K562 (cell line): ENCODE results near the gene ADARB2. TPM values are rescaled to one million over a fixed set of nuclear protein-coding genes. Genes with fewer than 3 reads are reported as not detected.

Experiments
- ATAC-seq: fragments of 200-7000 bp; cut with Tn5 transposase; 3 replicates; pipeline ENCODE4 v1.9.1; 2020; ENCODE audit warnings: moderate library complexity
- BruUV-seq: library from RNA; stranded (reverse); fragments of 400-500 nt; replicated peaks from 2 replicates; lab custom pipeline; 2021; lab: Mats Ljungman, UMichigan
- CTCF ChIA-PET: fragments of 300-600 bp; formaldehyde crosslinking; extraction: SDS; loops from one replicate; lab custom pipeline; 2021; ENCODE audit warnings: low intra/inter-chr PET ratio; lab: Yijun Ruan, JAX
- POLR2A ChIA-PET: fragments of 300-600, 350-650 bp; sonication (Branson Sonifier 250); formaldehyde crosslinking; extraction: SDS; loops from one replicate; lab custom pipeline; 2021; ENCODE audit warnings: antibody characterized with exemption, inconsistent platforms; lab: Yijun Ruan, JAX
- DNase-seq, 4 experiments: peaks; one replicate each; pipeline versions ENCODE4 v3.0.0 to v3.0.0-alpha.2; 2011 to 2018; ENCODE audit warnings: low spot score in 3 of 4, mixed read lengths in 3 of 4; ENCODE audit errors: extremely low read depth in 1 of 4
- FAIRE-seq: peaks from 2 replicates; lab custom pipeline; 2011; peaks lifted over from hg19 to GRCh38; lab: Jason Lieb, UNC
- H2AFZ ChIP-seq: 2 replicates; pipeline ENCODE4 v1.6.0; 2011; ENCODE audit warnings: low read depth, low read length, control low read depth, inconsistent platforms
- H3K27ac ChIP-seq: fragments of 200-600 bp; 3 replicates; pipeline ENCODE4 v1.8.0; 2011; ENCODE audit warnings: low read depth, mild to moderate bottlenecking, control low read depth, inconsistent platforms, low read length, moderate library complexity, mixed read lengths; ENCODE audit errors: extremely low read depth
- H3K27me3 ChIP-seq, 2 experiments: fragments of 300-600 bp in 1 of 2; 2 replicates in 1 of 2; 3 replicates in 1 of 2; pipeline versions ENCODE4 v1.6.0 to v1.8.0; 2011; ENCODE audit warnings: inconsistent platforms in 2 of 2, low read length in 2 of 2, mild to moderate bottlenecking in 1 of 2, mixed read lengths in 1 of 2, moderate library complexity in 1 of 2; ENCODE audit not compliant: control insufficient read depth in 2 of 2, insufficient read depth in 2 of 2
- H3K36me3 ChIP-seq: fragments of 300-600 bp; 3 replicates; pipeline ENCODE4 v1.8.0; 2011; ENCODE audit warnings: mild to moderate bottlenecking, low read length, inconsistent platforms; ENCODE audit not compliant: control insufficient read depth, insufficient read depth
- H3K4me1 ChIP-seq, 2 experiments: fragments of 200-600 bp in 1 of 2; replicated peaks in 1 of 2; 2 replicates in 1 of 2; 3 replicates in 1 of 2; pipeline versions ENCODE4 v1.5.1 to v1.8.0; 2011; ENCODE audit warnings: inconsistent platforms in 2 of 2, low read length in 2 of 2, mild to moderate bottlenecking in 1 of 2, mixed read lengths in 1 of 2, moderate library complexity in 1 of 2; ENCODE audit not compliant: control insufficient read depth in 2 of 2, insufficient read depth in 2 of 2
- H3K4me2 ChIP-seq: 2 replicates; pipeline ENCODE4 v1.6.1; 2011; ENCODE audit warnings: low read length, control low read depth, inconsistent platforms, mixed read lengths; ENCODE audit not compliant: insufficient read depth
- H3K4me3 ChIP-seq: fragments of 200-600 bp; sonication (generic), shearing (Covaris generic); 2 replicates; pipeline ENCODE4 v1.5.1; 2016; ENCODE audit warnings: control low read depth, inconsistent platforms
- H3K79me2 ChIP-seq: fragments of 200-600 bp; 3 replicates; pipeline ENCODE4 v1.8.0; 2011; ENCODE audit warnings: low read length, inconsistent platforms; ENCODE audit not compliant: control insufficient read depth, insufficient read depth
- H3K9ac ChIP-seq, 2 experiments: 2 replicates each; pipeline versions ENCODE4 v1.6.0 to v1.6.1; 2011; ENCODE audit warnings: low read depth in 2 of 2, low read length in 2 of 2, control low read depth in 1 of 2, inconsistent platforms in 1 of 2, mild to moderate bottlenecking in 1 of 2, mixed read lengths in 1 of 2; ENCODE audit not compliant: insufficient read depth in 1 of 2
- H3K9me1 ChIP-seq: one replicate; pipeline ENCODE4 v1.6.0; 2011; ENCODE audit warnings: inconsistent platforms, mild to moderate bottlenecking, low read length, moderate library complexity; ENCODE audit not compliant: control insufficient read depth, insufficient read depth
- H3K9me3 ChIP-seq: replicated peaks from 2 replicates; pipeline ENCODE4 v1.5.1; 2011; ENCODE audit warnings: low read depth, low read length, inconsistent platforms; ENCODE audit not compliant: control insufficient read depth, insufficient read depth
- H4K20me1 ChIP-seq: replicated peaks from 2 replicates; pipeline ENCODE4 v1.6.1; 2011; ENCODE audit warnings: low read length, inconsistent platforms, mixed read lengths; ENCODE audit not compliant: control insufficient read depth, insufficient read depth
- CREB3 ChIP-seq: fragments of 450-650 bp; conservative IDR thresholded peaks from 2 replicates; pipeline ENCODE4 v1.6.1; 2016; ENCODE audit warnings: missing genetic modification characterization, low read depth, mild to moderate bottlenecking, missing compliant biosample characterization, moderate library complexity
- DDX20 ChIP-seq: fragments of 450-650 bp; IDR thresholded peaks from 2 replicates; pipeline ENCODE4 v1.6.1; 2016; ENCODE audit warnings: missing genetic modification characterization, low read depth, mild to moderate bottlenecking, missing compliant biosample characterization, moderate library complexity
- HEY1 ChIP-seq: fragments of 250-450 bp; sonication (Bioruptor Pico); IDR thresholded peaks from 2 replicates; pipeline ENCODE4 v1.5.0; 2020; ENCODE audit warnings: mild to moderate bottlenecking, moderate library complexity, borderline replicate concordance
- KLF13 ChIP-seq: fragments of 450-650 bp; IDR thresholded peaks from 2 replicates; pipeline ENCODE4 v1.6.1; 2016; ENCODE audit warnings: missing genetic modification characterization, low read depth, mild to moderate bottlenecking, missing compliant biosample characterization, moderate library complexity, borderline replicate concordance
- NCOA2 ChIP-seq, 2 experiments: fragments of 450-650 bp; IDR thresholded peaks; 2 replicates each; pipeline ENCODE4 v1.6.1; 2018; ENCODE audit warnings: mild to moderate bottlenecking in 2 of 2, moderate library complexity in 1 of 2; ENCODE audit not compliant: partially characterized antibody in 2 of 2
- NCOR1 ChIP-seq: fragments of 450-650 bp; IDR thresholded peaks from 2 replicates; pipeline ENCODE4 v1.6.1; 2016; ENCODE audit warnings: mild to moderate bottlenecking, moderate library complexity
- RUNX1 ChIP-seq: sonication (generic); IDR thresholded peaks from 2 replicates; pipeline ENCODE4 v1.6.1; 2016; ENCODE audit warnings: antibody characterized with exemption, low read depth
- SAFB2 ChIP-seq: fragments of 200-400 bp; formaldehyde crosslinking; IDR thresholded peaks from 2 replicates; pipeline ENCODE4 v1.6.1; 2018; ENCODE audit warnings: borderline replicate concordance, low read length, low read depth, moderate library complexity; ENCODE audit not compliant: severe bottlenecking
- SUPT5H ChIP-seq: fragments of 450-650 bp; IDR thresholded peaks from 2 replicates; pipeline ENCODE4 v1.6.1; 2016
- TCF7 ChIP-seq: sonication (generic); IDR thresholded peaks from 2 replicates; pipeline ENCODE4 v1.6.1; 2016; ENCODE audit warnings: antibody characterized with exemption, borderline replicate concordance
- ZKSCAN8 ChIP-seq: fragments of 200-800 bp; sonication (Bioruptor generic); IDR thresholded peaks from 2 replicates; pipeline ENCODE4 v1.6.1; 2016; ENCODE audit warnings: missing genetic modification characterization, missing compliant biosample characterization
- ZNF165 ChIP-seq: fragments of 250-450 bp; sonication (Bioruptor Pico); IDR thresholded peaks from 2 replicates; pipeline ENCODE4 v1.4.0; 2020; ENCODE audit warnings: borderline replicate concordance
- ZNF408 ChIP-seq: fragments of 250-450 bp; sonication (Bioruptor Pico); IDR thresholded peaks from 2 replicates; pipeline ENCODE4 v1.4.0; 2020; ENCODE audit warnings: low read depth, mild to moderate bottlenecking, moderate library complexity
- WGBS: fragments of 100-300 bp; shearing (Covaris generic); methylation state at CpG from one replicate; pipeline ENCODE4 v1.1.6; 2016; ENCODE audit warnings: low coverage, mixed read lengths; ENCODE audit not compliant: insufficient coverage; ENCODE audit errors: missing lambda C conversion rate; 5-methylcytosine and 5-hydroxymethylcytosine counted together
- in situ Hi-C: fragments of 300-500 bp; cut with MboI; formaldehyde crosslinking; loops from 4 replicates; pipeline ENCODE4 v1.15.0; 2018; ENCODE audit warnings: inconsistent platforms, mixed read lengths
- intact Hi-C: fragments of 100-400 bp; cut with micrococcal nuclease; formaldehyde crosslinking; loops from 2 replicates; pipeline ENCODE4 v1.14.2; 2022
- polyA plus RNA-seq, 8 experiments: library from polyadenylated mRNA; depleted of rRNA in 4 of 8; stranded (reverse) in 5 of 8; unstranded in 3 of 8; fragments of >200 nt; fragmentation: Nextera tagmentation in 2 of 8; fragmentation: Illumina TruSeq in 1 of 8; extraction: Ambion mirVana in 2 of 8; extraction: Trizol in 1 of 8; gene quantifications; 2 replicates each; pipeline versions ENCODE4 v1.2.1 to v1.2.3, GENCODE V29; 2011 to 2014; ENCODE audit warnings: inconsistent platforms in 1 of 8, missing spikeins in 1 of 8
- total RNA-seq, 7 experiments: library from RNA; depleted of rRNA in 6 of 7; stranded (reverse); fragments of >200 nt in 6 of 7; fragmentation: Illumina TruSeq in 2 of 7; extraction: Trizol in 2 of 7; gene quantifications; 2 replicates each; pipeline versions ENCODE4 v1.2.1 to v1.2.3, GENCODE V29; 2011 to 2021; ENCODE audit warnings: low replicate concordance in 1 of 7

ADARB2 gene
- total and polyA plus RNA-seq, 9 of the 15 experiments (the other 6 are each of a cell fraction or from before 2014, with no cell fraction given): not detected

- FAIRE-seq (no peak), ATAC-seq (no peak), DNase-seq (no peak)
- in situ Hi-C loops (no loop called here), intact Hi-C loops (no loop called here)
- H3K27ac ChIP-seq: no peak overlapping the region
- no peak overlapping the region for H3K4me3 ChIP-seq
- BruUV-seq: no TSS peak
- CTCF ChIA-PET: no interaction called here
- H2AFZ ChIP-seq: no peak overlapping the region
- no peak for TF ChIP-seq TCF7
- TF ChIP-seq SUPT5H: 0 out of 2 replicates have a peak, but pooled peaks have one; percentile 35
- H3K27me3 ChIP-seq: no peaks in the 10 kb centered on the region
- 76% methylated on average over 12 of the region's 12 CpGs for WGBS
- H3K36me3 ChIP-seq: peaks cover 33% of the 10 kb centered on the region; the same call in 2 of the 3 replicates
- POLR2A ChIA-PET: interaction anchor here (0.8 kb wide), 1 partner anchor 16 kb away, joined by 3 read pairs; no protein-coding TSS in a partner anchor
- no peaks in the 10 kb centered on the region for H3K9me1 ChIP-seq
- H3K79me2 ChIP-seq: no peaks in the 10 kb centered on the region
- peaks cover 0 to 5% of the 10 kb centered on the region in 2 experiments; a peak in 1 of 5 replicates for H3K4me1 ChIP-seq
- no peak overlapping the region for H3K9ac ChIP-seq
- no peak overlapping the region for H3K4me2 ChIP-seq
- no peaks in the 10 kb centered on the region for H4K20me1 ChIP-seq
- no peaks in the 10 kb centered on the region for H3K9me3 ChIP-seq
Measured at GRCh38 chr10:1130995-1131790, 606.1 kb downstream of the ADARB2 start.

GRCh38 chr10:1130226-1130625, 607.1 kb downstream of the ADARB2 start:
- ATAC-seq: no peak
- no peaks in the 10 kb centered on the region for H3K9me3 ChIP-seq
- no peak overlapping the region for H3K4me2 ChIP-seq
- H2AFZ ChIP-seq: no peak overlapping the region
- no peak overlapping the region for H3K9ac ChIP-seq
- no peaks in the 10 kb centered on the region for H4K20me1 ChIP-seq
- H3K4me3 ChIP-seq: no peak overlapping the region
- no peak for FAIRE-seq
- H3K79me2 ChIP-seq: no peaks in the 10 kb centered on the region
- in situ Hi-C loops (no loop called here), intact Hi-C loops (no loop called here)
- WGBS: 92% methylated on average over 10 of the region's 10 CpGs
- BruUV-seq: no TSS peak
- no peaks in the 10 kb centered on the region for H3K9me1 ChIP-seq
- ChIA-PET POLR2A (no interaction called here), CTCF (no interaction called here)
- no peak overlapping the region for H3K27ac ChIP-seq
- H3K4me1 ChIP-seq: peaks cover 0 to 5% of the 10 kb centered on the region in 2 experiments; a peak in 1 of 5 replicates
- peaks cover 36% of the 10 kb centered on the region; the same call in 2 of the 3 replicates for H3K36me3 ChIP-seq
- DNase-seq: no peak
- H3K27me3 ChIP-seq: no peaks in the 10 kb centered on the region
- no peak for TF ChIP-seq ZNF408 (CRISPR knock-in tag)
- TF ChIP-seq HEY1 (CRISPR knock-in tag): no peak
- no peak for TF ChIP-seq ZKSCAN8 (CRISPR knock-in tag)
- TF ChIP-seq DDX20 (tag): no peak
- no peak for TF ChIP-seq NCOA2 (IDR thresholded peaks at IDR 0.05; ENCODE audit: partially characterized antibody in 2 of 2)
- TF ChIP-seq CREB3 (tag): no peak
- no peak for TF ChIP-seq ZNF165
- no peak for TF ChIP-seq RUNX1
- no peak for TF ChIP-seq KLF13
- TF ChIP-seq SAFB2: no peak
- no peak for TF ChIP-seq NCOR1
